Measurements from ENCODE around the gene TBRG1.

Gene TBRG1

DNA sequence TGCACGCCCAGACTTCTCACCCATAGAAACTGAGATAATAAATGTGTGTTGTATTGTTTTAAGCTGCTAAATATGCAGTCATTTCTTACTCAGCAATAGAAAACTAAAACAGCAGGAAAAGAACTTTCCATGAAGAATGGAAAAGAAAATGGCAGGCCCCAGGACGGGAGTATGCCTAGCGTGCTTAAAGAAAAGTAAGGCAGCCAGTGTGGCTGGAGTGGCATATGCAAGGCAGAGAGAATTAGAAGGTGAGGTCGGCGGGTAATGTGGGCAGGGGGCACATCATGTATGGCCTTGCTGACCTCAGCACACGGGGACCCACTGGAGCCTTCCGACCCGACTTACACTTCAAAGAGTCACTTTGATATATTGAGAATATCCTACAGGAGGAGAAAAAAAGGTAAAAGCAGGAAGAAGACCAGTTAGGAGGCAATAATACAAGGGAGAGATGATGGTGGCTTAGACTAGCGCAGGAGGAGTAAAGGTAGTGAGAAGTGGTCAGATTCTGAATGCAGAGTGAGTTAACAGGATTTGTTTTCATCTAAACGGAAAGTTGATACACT, 20.5 kb downstream of the TBRG1 start:
- DNase-seq (ENCODE audit: low read depth) = no peak
- no peak overlapping the region for H3K4me3 ChIP-seq (ENCODE audit: control insufficient read depth, low read depth, low read length)
- no peak for TF ChIP-seq CTCF (conservative IDR thresholded peaks at IDR 0.05; ENCODE audit: control insufficient read depth, insufficient read depth, low read depth, low read length)

DNA sequence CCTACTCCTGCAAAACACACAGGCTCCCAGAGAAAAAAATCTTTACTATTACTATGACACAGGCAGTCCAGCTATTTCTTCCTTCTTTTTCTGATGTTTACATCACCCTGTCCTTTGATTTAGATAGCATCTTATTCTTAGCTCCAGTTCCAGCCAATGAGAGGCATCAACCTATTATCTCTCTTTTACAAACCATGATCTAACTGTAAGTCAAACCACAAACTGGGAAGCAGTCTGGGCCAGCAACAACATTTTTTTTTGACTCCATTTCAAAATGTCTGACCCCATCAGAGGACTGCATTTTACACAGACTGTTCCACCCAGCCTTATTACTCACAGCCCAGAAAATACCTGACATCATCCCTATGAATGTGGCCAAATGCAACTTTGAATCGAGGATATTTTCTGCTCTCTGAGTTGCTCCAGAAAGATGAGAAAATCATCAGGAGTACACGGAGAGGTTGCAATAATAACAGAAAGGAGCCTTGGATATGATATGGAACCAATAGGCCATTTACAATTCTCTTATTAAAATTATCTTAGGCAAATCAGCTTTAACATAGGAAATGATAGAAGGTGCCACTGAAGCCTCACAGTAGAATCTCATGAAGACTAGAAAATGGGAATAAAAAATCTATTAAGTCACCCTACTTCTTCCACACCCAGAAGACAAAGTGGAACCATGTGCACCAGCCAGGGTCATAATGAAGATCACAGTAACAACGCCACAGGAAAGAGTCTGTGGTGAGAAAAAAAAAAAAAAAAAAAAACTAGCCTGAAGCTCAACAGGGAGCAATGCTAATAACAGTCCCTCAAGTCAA, 21.2 kb downstream of the TBRG1 start:
- peak; percentile 94 for DNase-seq (ENCODE audit: low read depth)
- TF ChIP-seq CTCF (conservative IDR thresholded peaks at IDR 0.05; ENCODE audit: control insufficient read depth, insufficient read depth, low read depth, low read length) = no peak
- H3K4me3 ChIP-seq (ENCODE audit: control insufficient read depth, low read depth, low read length) = no peak overlapping the region

- peak; percentile 74 for DNase-seq (ENCODE audit: low read depth)
- peak; percentile 85 for TF ChIP-seq CTCF (conservative IDR thresholded peaks at IDR 0.05; ENCODE audit: control insufficient read depth, insufficient read depth, low read depth, low read length)
- H3K4me3 ChIP-seq (ENCODE audit: control insufficient read depth, low read depth, low read length) = no peak overlapping the region
Measured at GRCh38 chr11:124644426-124645280, 22.0 kb downstream of the TBRG1 start.

GRCh38 chr11:124646148-124646547, 23.5 kb downstream of the TBRG1 start:
- no peak for TF ChIP-seq CTCF (conservative IDR thresholded peaks at IDR 0.05; ENCODE audit: control insufficient read depth, insufficient read depth, low read depth, low read length)
- no peak for DNase-seq (ENCODE audit: low read depth)

DNA sequence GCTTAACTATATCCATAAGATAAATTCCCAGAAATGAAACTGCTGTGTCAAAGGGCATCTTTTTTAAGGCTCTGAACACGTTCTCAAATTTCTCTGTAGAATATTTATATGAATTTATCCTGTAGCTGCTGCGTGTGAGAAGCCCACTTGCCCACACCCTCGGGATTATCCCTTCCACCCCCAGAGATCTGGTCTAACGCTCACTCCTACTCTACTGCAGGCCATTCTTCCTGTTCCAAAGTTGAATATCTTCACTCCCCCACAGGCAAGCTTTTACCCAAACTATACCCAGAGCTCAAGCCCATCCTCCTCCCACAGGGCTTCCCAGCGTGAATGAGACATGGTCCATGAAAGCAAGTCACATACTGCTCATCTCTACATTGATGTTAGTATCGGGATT, 25.9 kb downstream of the TBRG1 start:
- no peak for TF ChIP-seq CTCF (conservative IDR thresholded peaks at IDR 0.05; ENCODE audit: control insufficient read depth, insufficient read depth, low read depth, low read length)

More at GRCh38 chr11:124646148-124646547, 23.5 kb downstream of the TBRG1 start:
- H3K4me3 ChIP-seq (ENCODE audit: control insufficient read depth, low read depth, low read length) = no peak overlapping the region

DNA sequence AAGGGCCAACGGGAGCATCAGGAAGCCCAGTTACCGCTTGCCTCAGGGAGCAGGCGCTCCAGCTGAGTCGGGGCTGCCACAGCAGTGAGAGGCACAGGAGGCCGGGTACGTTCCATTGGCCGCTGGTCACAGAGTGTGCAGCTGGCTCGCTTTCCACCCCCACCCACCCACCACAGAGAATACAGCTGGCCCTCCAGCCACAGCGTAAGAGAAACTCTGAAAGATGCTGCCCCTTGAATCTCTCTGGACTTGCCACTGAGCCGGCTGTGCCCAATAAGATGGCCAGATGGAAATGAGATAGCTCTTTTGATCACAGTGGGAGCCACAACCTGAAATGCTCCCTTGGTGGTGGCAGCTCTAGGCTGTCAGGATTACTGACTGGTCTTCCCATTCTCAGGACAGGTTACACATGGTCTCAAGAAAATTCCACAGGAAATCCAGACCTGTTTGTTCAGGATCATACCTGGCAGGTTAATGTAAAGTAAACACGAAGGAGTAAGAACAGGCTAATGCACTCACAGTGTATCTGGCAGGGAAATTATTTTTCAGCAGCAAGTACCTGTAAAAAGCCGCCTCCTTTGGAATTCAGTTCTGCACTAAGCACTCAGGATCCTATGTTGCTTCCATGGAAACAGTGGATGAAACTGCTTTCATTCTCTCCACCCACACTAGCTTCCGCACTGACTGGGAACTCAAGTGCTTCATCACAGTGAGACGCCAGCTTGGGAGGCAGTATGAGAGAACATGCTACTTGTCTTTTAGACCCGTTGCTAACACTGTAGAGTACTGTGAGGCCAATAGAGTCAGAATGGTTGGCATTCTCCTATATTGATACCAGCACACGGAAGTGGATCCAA, 34.3 kb downstream of the TBRG1 start:
- H3K4me3 ChIP-seq (ENCODE audit: control insufficient read depth, low read depth, low read length) = no peak overlapping the region
- DNase-seq (ENCODE audit: low read depth) = no peak
- no peak for TF ChIP-seq CTCF (conservative IDR thresholded peaks at IDR 0.05; ENCODE audit: control insufficient read depth, insufficient read depth, low read depth, low read length)

More for the DNA sequence above, 25.9 kb downstream of the TBRG1 start:
- DNase-seq (ENCODE audit: low read depth) = no peak
- no peak overlapping the region for H3K4me3 ChIP-seq (ENCODE audit: control insufficient read depth, low read depth, low read length)

Measured in fibroblast of mammary gland (primary cell).